Mucosa of descending colon (tissue), 3 donors: ENCODE data around the gene THADA. TPM values are rescaled to one million over a fixed set of nuclear protein-coding genes. Genes with fewer than 3 reads are reported as not detected.
A peak's percentile ranks its signal among the peaks of the same experiment; 100 is the strongest.
"Not testable (repeated sequence)": the region's sequence is repeated elsewhere in the genome, so short reads cannot be mapped to it uniquely, and the experiment has no call there.

ENCODE experiments used
- ATAC-seq: fragments of 200-7000 bp; cut with Tn5 transposase; one replicate; pipeline ENCODE4 v1.9.1; 2020; ENCODE audit warnings: mild to moderate bottlenecking, moderate library complexity
- DNase-seq, 3 donors: peaks; one replicate each; pipeline ENCODE4 v3.0.0-alpha.2; 2020
- H3K36me3 ChIP-seq: fragments of 200-600 bp; one replicate; pipeline ENCODE4 v1.8.0; 2021; ENCODE audit warnings: low read depth, mild to moderate bottlenecking
- H3K4me1 ChIP-seq: fragments of 200-600 bp; one replicate; pipeline ENCODE4 v1.8.0; 2021; ENCODE audit warnings: low read depth, mild to moderate bottlenecking
- H3K4me3 ChIP-seq: fragments of 200-600 bp; one replicate; pipeline ENCODE4 v1.8.0; 2021; ENCODE audit warnings: mild to moderate bottlenecking
- H3K9me3 ChIP-seq: fragments of 200-600 bp; one replicate; pipeline ENCODE4 v1.8.0; 2021; ENCODE audit warnings: mild to moderate bottlenecking
- intact Hi-C, 2 donors: fragments of 100-400 bp; cut with DNase I in 1 of 2; cut with micrococcal nuclease in 1 of 2; formaldehyde crosslinking; loops; one replicate each; pipeline versions ENCODE4 v1.11.0 to v1.11.1; 2022; cut with DNase I, micrococcal nuclease
- total RNA-seq, 3 donors: library from RNA; stranded (reverse); fragmentation: NEBNext Ultra II Directional in 2 of 3; extraction: Animal tissue kit (Norgen Biotek cat#: 25700) in 2 of 3; gene quantifications; one replicate each; pipeline versions ENCODE4 v1.2.1 to v1.2.4, GENCODE V29; 2021 to 2023
- TF ChIP-seq, protein P1 (sequence below): fragments of 200-600 bp; IDR thresholded peaks from one replicate; pipeline ENCODE4 v1.8.0; 2022; ENCODE audit warnings: antibody characterized with exemption, mild to moderate bottlenecking
- donor health status: DM: no; HTN: no; CAD: no; lungs with moderate emphysema.
- donor health status: DM: no; HTN: no; CAD: no.
- donor health status: DM: no; HTN: yes; CAD: no.

Gene THADA
- total RNA-seq, 3 donors from 2014 or later: 20.1 to 26.7 (median 25.3) TPM

DNA sequence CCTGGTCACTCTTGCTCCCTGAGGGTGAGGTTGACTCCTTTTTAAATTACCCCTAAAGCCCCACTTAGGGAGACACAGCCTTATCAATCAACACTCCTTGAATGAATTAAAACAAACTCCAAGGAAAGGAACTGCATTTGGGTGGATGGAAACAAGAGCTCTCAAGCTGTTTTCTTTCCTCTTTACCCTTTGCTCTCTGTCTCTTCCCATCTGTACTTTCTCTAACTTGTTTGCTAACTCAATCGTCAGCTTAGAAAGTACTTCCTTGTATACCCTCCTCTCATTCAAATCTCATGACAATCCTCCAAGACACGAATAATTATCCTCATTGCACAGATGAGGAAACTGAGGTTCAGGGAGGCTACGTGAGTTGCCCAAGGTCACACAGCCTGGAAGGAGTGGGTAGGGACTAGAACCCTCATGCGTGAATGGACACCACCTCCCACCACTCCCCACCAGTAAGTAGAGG is 402.2 kb downstream of the THADA start:
- intact Hi-C loops: no loop called here
- Histone ChIP-seq H3K4me1 (peaks cover 51% of the 10 kb centered on the region), H3K4me3 (no peak overlapping the region), H3K36me3 (no peaks in the 10 kb centered on the region), H3K9me3 (no peaks in the 10 kb centered on the region)
- peak; percentile 56 for ATAC-seq
- DNase-seq: no peak
- TF ChIP-seq, protein P1, sequence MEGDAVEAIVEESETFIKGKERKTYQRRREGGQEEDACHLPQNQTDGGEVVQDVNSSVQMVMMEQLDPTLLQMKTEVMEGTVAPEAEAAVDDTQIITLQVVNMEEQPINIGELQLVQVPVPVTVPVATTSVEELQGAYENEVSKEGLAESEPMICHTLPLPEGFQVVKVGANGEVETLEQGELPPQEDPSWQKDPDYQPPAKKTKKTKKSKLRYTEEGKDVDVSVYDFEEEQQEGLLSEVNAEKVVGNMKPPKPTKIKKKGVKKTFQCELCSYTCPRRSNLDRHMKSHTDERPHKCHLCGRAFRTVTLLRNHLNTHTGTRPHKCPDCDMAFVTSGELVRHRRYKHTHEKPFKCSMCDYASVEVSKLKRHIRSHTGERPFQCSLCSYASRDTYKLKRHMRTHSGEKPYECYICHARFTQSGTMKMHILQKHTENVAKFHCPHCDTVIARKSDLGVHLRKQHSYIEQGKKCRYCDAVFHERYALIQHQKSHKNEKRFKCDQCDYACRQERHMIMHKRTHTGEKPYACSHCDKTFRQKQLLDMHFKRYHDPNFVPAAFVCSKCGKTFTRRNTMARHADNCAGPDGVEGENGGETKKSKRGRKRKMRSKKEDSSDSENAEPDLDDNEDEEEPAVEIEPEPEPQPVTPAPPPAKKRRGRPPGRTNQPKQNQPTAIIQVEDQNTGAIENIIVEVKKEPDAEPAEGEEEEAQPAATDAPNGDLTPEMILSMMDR: no peak

GRCh38 chr2:43192744-43193651 is 402.8 kb downstream of the THADA start:
- Histone ChIP-seq H3K9me3 (no peaks in the 10 kb centered on the region), H3K36me3 (no peaks in the 10 kb centered on the region), H3K4me3 (no peak overlapping the region), H3K4me1 (peaks cover 51% of the 10 kb centered on the region)
- ATAC-seq: peak; percentile 17
- TF ChIP-seq, protein P1: no peak
- DNase-seq: peak in 1 of 3 donors; percentile 60
- intact Hi-C loops: no loop called here

DNA sequence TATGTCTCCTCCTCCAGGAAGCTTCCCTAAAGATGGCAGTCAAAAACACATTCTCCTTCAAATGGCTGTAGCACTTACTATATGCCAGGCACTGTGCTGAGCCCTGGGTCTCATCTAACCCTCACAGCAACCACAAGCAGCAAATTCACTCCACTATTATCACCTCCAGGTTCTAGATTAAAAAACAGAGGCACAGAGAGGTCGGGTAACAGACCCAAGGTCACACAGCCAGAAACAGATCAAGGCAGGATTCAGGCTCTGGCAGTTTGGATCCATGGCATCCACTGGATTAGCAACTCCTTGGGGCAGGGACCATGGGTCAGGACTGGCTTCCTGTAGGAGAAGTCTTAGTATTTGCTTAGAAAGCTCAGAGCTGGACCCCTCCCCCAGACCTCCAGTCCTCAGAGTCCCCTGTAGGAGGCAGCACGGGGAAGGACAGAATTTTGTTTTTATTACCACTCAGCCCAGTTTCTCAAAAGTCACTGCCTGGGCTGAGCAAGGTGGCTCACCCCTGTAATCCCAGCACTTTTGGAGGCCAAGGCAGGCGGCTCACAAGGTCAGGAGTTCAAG is 403.8 kb downstream of the THADA start:
- DNase-seq (peak in 1 of 3 donors; percentile 45), ATAC-seq (no peak)
- TF ChIP-seq, protein P1: no peak
- intact Hi-C loops: no loop called here
- H3K4me3 ChIP-seq: no peak overlapping the region
- no peaks in the 10 kb centered on the region for H3K9me3 ChIP-seq
- H3K4me1 ChIP-seq: peaks cover 58% of the 10 kb centered on the region
- no peaks in the 10 kb centered on the region for H3K36me3 ChIP-seq

DNA sequence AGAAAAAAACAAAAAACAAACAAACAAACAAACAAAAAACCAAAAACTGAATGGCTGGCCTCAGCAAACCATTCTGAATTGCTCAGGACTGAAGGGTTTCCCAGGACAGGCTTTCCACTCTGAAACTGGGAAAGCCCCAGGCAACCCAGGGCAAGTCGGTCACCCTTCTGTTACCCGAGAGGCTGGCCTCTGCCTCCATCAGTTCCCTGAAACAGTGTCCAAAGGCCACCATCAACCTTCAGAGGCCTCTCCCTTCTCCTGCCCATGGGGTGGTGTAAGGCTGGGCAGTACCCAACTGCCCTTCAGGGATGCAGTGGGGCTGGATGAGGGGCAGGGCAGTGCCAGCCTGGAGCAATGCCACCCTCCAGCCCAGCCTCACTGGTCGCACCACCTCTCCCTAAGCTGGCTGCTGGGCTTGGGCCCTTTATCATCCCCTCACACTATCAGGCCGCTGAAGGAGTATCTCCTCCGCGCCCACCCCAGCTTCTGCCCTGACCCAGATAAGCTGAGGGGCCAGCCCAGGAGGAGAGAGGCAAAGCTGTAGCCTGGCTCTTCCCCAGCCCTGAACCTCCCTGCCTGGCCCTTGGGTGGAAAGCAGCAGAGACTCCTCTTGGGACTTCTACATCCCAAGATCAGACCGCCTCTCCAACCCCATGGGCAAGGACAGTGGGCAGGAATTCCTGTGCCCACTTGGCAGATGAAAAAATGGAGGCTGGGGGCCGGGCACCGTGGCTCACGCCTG is 405.4 kb downstream of the THADA start:
- Histone ChIP-seq H3K4me1 (peaks cover 62% of the 10 kb centered on the region), H3K36me3 (no peaks in the 10 kb centered on the region), H3K9me3 (no peaks in the 10 kb centered on the region), H3K4me3 (no peak overlapping the region)
- intact Hi-C loops: no loop called here
- TF ChIP-seq, protein P1: no peak
- DNase-seq: peak in 1 of 3 donors; percentile 51
- no peak for ATAC-seq

GRCh38 chr2:43189861-43190260 is 406.0 kb downstream of the THADA start:
- ATAC-seq, DNase-seq, H3K36me3 ChIP-seq, H3K4me3 ChIP-seq, H3K9me3 ChIP-seq, intact Hi-C loops: not testable (repeated sequence)
- peaks cover 56% of the 10 kb centered on the region for H3K4me1 ChIP-seq
